Hematopoietic multipotent progenitor cell treated with erythropoietin and hydrocortisone succinate and interleukin-3 and kit ligand, for 8 days (in vitro differentiated cells): ENCODE data around the gene LACRT.

Experiments used
- DNase-seq: peaks from one replicate; pipeline ENCODE4 v3.0.0-alpha.2; 2015

The LACRT gene

DNA sequence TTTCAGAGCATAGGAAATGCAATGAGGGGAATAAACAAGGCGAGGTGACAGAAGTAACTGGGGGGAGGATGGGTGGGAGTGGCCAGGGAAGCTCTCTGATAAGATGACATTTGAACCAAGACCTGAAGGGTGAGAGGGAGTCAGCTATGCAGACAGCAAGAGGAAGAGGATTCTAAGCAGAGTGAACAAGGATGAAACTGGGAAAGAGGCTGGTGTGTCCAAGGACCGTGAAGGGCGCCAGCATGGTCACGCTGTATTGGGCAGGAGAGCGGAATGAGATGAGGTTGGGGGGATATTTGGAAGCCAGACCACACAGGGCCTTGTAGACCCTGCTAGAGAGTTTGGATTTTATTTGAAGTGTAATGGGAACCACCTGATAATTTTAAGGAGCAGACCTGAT, 35.7 kb downstream of the LACRT start:
- DNase-seq, result no peak

- peak; percentile 56 for DNase-seq
These were observed 38.2 kb downstream of the LACRT start for GRCh38 chr12:54596526-54596946.

GRCh38 chr12:54595471-54595870, 39.2 kb downstream of the LACRT start:
- DNase-seq, result no peak

GRCh38 chr12:54593725-54594124, 41.0 kb downstream of the LACRT start:
- no peak for DNase-seq

DNA sequence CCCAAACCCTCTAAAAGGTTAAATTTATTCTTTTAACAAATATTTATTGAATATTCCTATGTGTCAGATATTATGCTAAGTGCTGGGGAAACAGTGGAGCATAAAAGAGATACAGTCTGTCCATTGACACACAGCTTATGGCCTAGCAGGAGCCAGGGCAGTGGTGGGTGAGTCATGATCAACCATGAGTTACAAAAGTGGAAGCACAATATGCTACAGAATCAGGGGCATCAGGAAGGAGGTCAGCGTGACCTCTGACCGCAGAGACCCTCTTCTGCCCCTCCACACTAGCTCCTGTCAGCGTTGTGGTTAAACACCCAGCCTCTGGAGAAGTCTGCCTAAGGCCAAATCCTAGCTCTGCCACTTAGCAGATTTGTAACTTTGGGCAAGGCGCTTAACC, 41.6 kb downstream of the LACRT start:
- DNase-seq, result no peak

DNA sequence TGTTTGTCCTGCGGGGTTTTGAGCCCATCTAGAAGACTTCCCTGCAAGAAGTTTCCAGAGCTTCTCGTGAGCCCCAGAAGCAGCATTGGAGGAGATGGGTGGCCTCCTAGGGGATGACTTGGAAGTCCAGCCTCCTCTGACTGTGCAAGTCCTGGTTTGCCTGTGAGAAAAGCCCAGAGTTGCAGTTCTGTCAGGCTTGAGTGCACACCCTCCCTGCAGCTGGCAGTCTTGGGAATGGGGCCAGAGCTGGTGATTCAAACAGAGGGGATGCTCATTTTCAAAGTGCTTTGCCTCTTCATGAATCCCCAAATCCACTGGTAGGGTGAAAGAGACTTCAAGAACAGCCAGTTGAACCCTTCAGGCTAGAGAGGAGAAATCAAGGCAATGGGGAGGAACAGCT, 42.4 kb downstream of the LACRT start:
- DNase-seq, result no peak

DNA sequence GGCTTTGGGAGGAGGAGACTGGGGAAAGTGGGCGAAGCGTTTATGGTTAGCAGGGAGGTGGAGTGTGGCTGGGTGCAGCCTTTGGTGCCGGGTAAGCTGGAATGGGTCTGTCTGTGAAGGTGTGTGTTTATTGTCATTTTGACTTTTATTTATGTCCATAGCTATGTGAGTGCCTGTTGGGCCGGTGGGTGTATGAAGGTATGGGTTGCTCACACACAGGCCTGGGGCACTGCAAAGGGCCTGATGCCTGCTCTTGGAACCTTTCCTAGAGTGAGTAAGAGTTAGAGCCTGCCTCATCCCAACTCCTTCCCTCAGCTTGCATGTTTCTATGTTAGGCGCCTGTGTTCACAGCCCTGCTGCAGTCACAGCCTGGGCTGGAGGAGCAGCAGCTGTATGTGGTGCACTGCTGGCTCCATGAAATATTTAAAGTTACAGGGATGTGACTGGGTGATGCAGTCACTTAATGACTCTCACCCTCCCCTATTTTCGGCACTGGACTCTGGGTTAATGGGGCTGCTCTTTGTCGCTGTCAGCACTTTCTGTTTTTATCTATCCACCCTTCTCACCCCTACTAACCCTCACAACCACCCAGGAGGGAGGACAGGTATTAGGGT, 43.6 kb downstream of the LACRT start:
- no peak for DNase-seq

DNA sequence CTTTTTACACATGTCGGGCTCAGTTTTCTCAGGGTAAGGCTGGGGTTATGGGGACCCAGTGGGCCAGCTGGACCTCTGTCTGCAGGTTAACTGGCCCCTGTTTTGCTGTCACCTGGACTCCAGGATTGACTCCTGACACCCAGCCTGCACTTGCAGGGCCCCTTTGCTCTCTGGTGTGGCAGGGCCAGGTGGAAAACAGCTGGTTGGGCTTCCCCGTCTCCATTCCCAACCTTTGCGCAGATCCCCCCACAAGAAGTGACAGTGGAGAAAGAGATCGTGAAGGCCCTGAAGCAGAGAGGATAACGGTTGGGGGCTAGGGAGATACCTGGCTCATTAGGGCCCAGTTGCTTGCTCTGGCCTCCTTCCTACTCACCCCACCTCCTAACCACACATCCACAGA, 44.7 kb downstream of the LACRT start:
- DNase-seq, result no peak

DNA sequence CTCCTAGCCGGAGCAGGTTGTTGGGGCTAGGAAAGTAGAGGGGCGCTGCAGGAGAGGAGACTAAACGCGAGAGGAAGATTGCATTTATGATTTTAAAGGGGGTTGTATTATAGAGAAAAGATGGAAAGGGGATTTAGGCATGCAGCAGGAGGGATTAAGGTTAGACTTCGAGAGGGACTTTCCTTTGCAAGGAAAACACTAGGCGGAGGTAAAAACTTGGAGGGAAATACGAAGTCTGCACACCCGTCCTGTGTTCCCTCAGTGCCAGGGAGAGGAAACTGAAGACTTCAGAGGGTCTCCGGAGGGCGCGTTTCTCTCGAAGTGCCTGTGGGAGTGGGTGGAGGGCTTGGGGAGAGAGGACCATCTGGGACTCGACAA, 45.8 kb downstream of the LACRT start:
- DNase-seq, result no peak

GRCh38 chr12:54588110-54588889, 46.4 kb downstream of the LACRT start, which contains the start of gene PPP1R1A:
Gene PPP1R1A, minus strand, starts transcription at chr12:54588659. Its CDS starts 171 bp downstream, at chr12:54588488.
- DNase-seq, result no peak

- no peak for DNase-seq
These were observed 47.3 kb downstream of the LACRT start for GRCh38 chr12:54587315-54587873.

- no peak for DNase-seq
These were observed 48.1 kb downstream of the LACRT start for GRCh38 chr12:54586620-54587019.

GRCh38 chr12:54585243-54585642, 49.5 kb downstream of the LACRT start:
- no peak for DNase-seq

GRCh38 chr12:54584128-54584527, 50.6 kb downstream of the LACRT start:
- no peak for DNase-seq

GRCh38 chr12:54583726-54584125, 51.0 kb downstream of the LACRT start:
- no peak for DNase-seq

DNA sequence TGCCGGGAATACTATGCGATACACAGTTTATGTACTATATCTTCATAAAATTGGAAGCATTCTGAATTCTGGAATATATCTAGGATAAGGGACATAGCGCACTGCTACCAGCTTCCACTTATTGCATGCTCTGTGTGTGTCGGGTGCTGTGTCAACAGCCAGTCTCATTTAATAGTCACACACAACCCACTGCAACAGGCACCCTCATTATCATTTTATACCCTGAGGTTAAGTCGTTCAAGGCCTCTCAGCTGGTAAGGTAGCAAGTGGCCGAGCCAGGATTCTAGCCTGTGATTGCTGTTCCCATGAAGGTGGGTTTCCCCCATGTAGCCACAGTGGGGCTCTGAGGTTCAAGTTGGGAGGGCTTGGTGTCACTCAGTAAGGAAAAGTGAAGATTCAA, 53.3 kb downstream of the LACRT start:
- no peak for DNase-seq
